ENCODE results near the gene TET3.

TET3 gene

DNA sequence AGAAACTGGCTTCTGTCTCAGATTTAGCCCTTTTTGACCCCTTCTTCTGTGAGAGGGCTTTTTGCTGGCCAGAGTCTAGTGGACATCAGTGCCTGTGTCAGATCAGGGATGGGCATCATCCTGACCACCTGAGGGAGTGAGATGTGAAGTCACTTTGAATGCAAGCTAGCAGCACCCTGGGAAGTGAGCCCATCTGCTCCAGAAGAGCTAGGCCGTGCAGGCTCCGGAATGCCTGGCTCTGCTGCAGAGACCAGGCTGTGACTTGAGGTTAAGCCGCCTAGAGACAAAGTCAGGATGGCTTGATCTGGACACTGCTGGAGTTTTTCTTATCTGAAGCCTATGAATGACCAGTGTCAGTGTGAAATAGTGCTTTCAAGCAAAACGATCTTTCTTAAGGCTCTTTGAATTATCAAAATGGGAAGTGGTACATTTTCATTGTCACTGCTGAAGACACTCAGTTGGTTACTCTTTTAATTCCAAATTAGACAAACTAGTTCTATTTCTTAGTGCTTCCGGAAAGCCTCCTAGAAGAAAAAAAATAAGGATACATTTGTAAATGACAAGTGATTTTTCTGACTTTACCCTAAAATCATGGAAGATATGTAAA, 37.2 kb upstream of the TET3 start:
- Histone ChIP-seq H3K27ac (no peak overlapping the region), H3K4me3 (no peak overlapping the region), H3K36me3 (peaks cover 55 to 84% (median 80%) of the 10 kb centered on the region in 3 donors), H3K27me3 (no peaks in the 10 kb centered on the region), H3K9me3 (no peaks in the 10 kb centered on the region), H3K4me1 (no peaks in the 10 kb centered on the region)
- intact Hi-C loops (cut with DNase I; ENCODE audit: low total_unique reads), result no loop called here
- no peak for DNase-seq
- TF ChIP-seq, protein P1, sequence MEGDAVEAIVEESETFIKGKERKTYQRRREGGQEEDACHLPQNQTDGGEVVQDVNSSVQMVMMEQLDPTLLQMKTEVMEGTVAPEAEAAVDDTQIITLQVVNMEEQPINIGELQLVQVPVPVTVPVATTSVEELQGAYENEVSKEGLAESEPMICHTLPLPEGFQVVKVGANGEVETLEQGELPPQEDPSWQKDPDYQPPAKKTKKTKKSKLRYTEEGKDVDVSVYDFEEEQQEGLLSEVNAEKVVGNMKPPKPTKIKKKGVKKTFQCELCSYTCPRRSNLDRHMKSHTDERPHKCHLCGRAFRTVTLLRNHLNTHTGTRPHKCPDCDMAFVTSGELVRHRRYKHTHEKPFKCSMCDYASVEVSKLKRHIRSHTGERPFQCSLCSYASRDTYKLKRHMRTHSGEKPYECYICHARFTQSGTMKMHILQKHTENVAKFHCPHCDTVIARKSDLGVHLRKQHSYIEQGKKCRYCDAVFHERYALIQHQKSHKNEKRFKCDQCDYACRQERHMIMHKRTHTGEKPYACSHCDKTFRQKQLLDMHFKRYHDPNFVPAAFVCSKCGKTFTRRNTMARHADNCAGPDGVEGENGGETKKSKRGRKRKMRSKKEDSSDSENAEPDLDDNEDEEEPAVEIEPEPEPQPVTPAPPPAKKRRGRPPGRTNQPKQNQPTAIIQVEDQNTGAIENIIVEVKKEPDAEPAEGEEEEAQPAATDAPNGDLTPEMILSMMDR (IDR thresholded peaks at IDR 0.05), result no peak

DNA sequence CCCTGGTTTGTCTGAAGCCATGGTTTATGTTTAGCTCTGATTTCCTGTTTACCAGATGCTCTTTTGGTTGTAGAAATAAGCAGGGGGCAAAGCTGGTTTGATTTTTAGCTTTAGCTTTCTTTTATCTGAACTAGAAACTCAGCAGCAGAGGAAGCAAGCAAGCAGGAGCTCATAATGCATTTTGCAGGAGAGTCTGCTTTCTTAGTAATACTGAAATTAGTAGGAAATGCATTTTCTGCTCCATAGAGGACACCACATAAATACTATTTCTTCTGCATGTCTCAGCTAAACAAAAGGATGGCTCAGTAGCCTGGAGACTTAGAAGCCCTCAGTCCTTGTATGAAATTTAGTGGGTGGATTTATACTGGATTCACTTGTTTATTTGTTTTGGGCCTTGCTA, 34.9 kb upstream of the TET3 start:
- Histone ChIP-seq H3K27me3 (no peaks in the 10 kb centered on the region), H3K4me3 (no peak overlapping the region), H3K4me1 (no peaks in the 10 kb centered on the region), H3K27ac (no peak overlapping the region), H3K36me3 (peaks cover 69 to 95% (median 86%) of the 10 kb centered on the region in 3 donors), H3K9me3 (no peaks in the 10 kb centered on the region)
- intact Hi-C loops (cut with DNase I; ENCODE audit: low total_unique reads), result no loop called here
- TF ChIP-seq, protein P1 (IDR thresholded peaks at IDR 0.05), result no peak
- no peak for DNase-seq

DNA sequence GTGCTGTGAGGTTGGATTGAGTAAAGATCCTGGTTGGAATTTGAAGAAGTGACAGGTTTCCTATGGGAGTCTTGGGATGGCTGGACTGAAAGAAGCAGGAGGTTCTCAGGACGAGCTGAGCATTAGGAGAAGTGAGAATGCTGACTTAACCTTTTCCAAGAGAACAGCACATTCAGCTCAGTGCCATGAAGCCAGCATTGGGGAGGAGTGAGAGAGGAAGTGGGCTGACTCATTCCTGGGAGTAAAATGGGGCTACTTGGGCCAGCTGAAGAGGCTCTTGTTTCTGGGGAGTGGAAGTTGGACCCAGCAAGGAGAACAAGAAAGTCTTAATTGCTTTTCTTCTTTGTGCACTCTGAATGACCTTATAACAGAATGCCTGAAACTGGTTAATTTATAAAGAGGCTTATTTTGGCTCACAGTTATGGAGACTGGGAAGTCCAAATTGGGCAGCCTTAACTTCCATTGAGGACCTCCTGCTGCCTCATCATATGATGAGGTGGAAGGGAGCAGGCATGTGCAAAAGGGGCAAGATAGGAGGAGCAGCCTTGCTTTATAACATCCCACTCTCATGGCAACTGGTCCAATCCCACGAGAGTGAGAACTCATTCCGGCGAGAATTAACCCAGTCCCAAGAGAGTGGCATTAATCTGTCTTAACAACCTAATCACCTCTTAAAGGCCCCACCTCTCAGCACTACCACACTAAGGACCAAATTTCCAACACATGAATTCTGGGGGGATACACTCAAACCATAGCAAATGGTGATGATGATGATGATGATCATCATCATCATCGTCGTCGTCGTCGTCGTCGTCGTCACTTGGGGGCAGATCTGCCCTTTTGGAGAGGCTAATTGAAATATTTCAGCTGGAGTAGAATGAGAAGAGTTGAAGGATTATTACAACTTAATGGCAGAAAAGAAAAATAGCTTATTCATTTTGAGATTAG, 31.9 kb upstream of the TET3 start:
- Histone ChIP-seq H3K9me3 (no peaks in the 10 kb centered on the region), H3K36me3 (peaks cover 74 to 95% (median 90%) of the 10 kb centered on the region in 3 donors), H3K27me3 (no peaks in the 10 kb centered on the region), H3K4me3 (no peak overlapping the region), H3K27ac (no peak overlapping the region), H3K4me1 (no peaks in the 10 kb centered on the region)
- TF ChIP-seq, protein P1 (IDR thresholded peaks at IDR 0.05), result no peak
- intact Hi-C loops (cut with DNase I; ENCODE audit: low total_unique reads), result no loop called here
- peak in 1 of 2 donors; percentile 41 for DNase-seq

DNA sequence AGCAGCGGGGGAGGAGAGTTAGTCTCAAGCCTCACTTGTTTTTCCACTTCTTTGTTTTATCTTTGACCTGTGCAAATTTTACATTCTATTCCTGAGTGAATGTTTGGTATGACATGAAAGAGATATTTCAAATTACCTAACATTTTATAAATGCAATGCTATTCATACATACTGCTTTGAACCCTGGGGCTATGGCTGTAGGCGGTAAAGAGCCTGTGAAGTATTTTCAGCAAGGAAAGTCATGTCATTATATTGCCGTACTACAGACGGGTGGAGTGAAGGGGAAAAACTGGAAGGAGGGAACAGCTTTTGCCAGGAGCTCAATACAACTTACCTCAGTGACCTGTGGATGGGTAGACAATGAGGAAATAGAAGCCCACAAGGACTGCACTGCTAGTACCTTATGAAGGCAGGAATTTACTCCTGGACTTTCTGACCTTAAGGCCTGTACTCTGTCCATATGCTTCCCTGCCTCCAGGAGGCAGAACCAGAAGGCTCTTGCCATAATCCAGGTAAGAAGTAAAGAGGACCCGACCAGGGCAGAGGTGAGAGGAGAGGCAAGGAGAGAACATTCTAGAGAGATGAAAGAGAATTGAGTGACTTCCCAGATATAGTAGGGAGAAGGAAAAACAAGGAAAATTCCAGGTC, 28.4 kb upstream of the TET3 start:
- Histone ChIP-seq H3K4me3 (no peak overlapping the region), H3K9me3 (no peaks in the 10 kb centered on the region), H3K36me3 (peaks cover 60 to 93% (median 81%) of the 10 kb centered on the region in 3 donors), H3K27me3 (no peaks in the 10 kb centered on the region), H3K27ac (no peak overlapping the region), H3K4me1 (no peaks in the 10 kb centered on the region)
- TF ChIP-seq, protein P1 (IDR thresholded peaks at IDR 0.05), result no peak
- DNase-seq, result no peak
- intact Hi-C loops (cut with DNase I; ENCODE audit: low total_unique reads), result no loop called here

DNA sequence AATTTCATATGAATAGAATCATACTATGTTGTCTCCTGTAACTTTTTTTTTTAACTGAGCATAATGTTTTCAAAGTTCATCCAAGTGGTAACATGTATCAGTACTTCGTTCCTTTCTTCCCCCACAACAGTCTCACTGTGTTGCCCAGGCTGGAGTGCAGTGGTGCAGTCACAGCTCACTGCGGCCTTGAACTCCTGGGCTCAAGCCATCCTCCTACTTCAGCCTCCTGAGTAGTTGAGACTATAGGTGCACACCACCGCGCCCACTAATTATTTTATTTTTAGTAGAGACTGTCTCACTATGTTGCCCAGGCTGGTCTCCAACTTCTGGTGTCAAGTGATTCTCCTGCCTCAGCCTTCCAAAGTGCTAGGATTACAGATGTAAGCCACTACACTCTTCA, 23.4 kb upstream of the TET3 start:
- no peak for DNase-seq
- TF ChIP-seq, protein P1 (IDR thresholded peaks at IDR 0.05), result no peak
- Histone ChIP-seq H3K27me3 (no peaks in the 10 kb centered on the region), H3K36me3 (peaks cover 26 to 48% (median 37%) of the 10 kb centered on the region in 3 donors), H3K9me3 (no peaks in the 10 kb centered on the region), H3K27ac (no peak overlapping the region), H3K4me1 (no peaks in the 10 kb centered on the region), H3K4me3 (no peak overlapping the region)
- intact Hi-C loops (cut with DNase I; ENCODE audit: low total_unique reads), result no loop called here
